Liver (tissue), 9 donors: ENCODE data around the gene NLRP5. TPM values are rescaled to one million over a fixed set of nuclear protein-coding genes. Genes with fewer than 3 reads are reported as not detected.
"Not testable (repeated sequence)": the region's sequence is repeated elsewhere in the genome, so short reads cannot be mapped to it uniquely, and the experiment has no call there.

ENCODE experiments used
- DNase-seq: peaks from one replicate; pipeline ENCODE4 v3.0.0-alpha.2; 2017; ENCODE audit warnings: low spot score
- H3K27ac ChIP-seq, 2 donors: one replicate each; pipeline ENCODE4 v1.7.0; 2013; ENCODE audit warnings: inconsistent platforms in 2 of 2, low read length in 2 of 2, control low read depth in 1 of 2, low read depth in 1 of 2, mild to moderate bottlenecking in 1 of 2
- H3K27me3 ChIP-seq, 4 donors: one replicate each; pipeline versions ENCODE4 v1.6.1 to v1.7.0; 2013; ENCODE audit warnings: low read length in 3 of 4, inconsistent platforms in 1 of 4, mild to moderate bottlenecking in 1 of 4, moderate library complexity in 1 of 4; ENCODE audit not compliant: control insufficient read depth in 4 of 4, insufficient read depth in 4 of 4
- H3K36me3 ChIP-seq, 4 donors: one replicate each; pipeline versions ENCODE4 v1.6.1 to v1.7.0; 2013; ENCODE audit warnings: low read length in 3 of 4, mild to moderate bottlenecking in 3 of 4, low read depth in 1 of 4, moderate library complexity in 1 of 4; ENCODE audit not compliant: control insufficient read depth in 4 of 4, insufficient read depth in 3 of 4
- H3K4me1 ChIP-seq, 4 donors: one replicate each; pipeline versions ENCODE4 v1.6.1 to v1.7.0; 2013; ENCODE audit warnings: low read length in 3 of 4, mild to moderate bottlenecking in 3 of 4, moderate library complexity in 1 of 4; ENCODE audit not compliant: control insufficient read depth in 4 of 4, insufficient read depth in 4 of 4
- H3K4me3 ChIP-seq, 3 donors: one replicate each; pipeline versions ENCODE4 v1.6.1 to v1.7.0; 2013; ENCODE audit warnings: low read length in 3 of 3, control low read depth in 1 of 3, low read depth in 1 of 3, mild to moderate bottlenecking in 1 of 3
- H3K9ac ChIP-seq, 2 donors: one replicate each; pipeline ENCODE4 v1.7.0; 2013; ENCODE audit warnings: low read length in 2 of 2, mild to moderate bottlenecking in 2 of 2, moderate library complexity in 2 of 2, control low read depth in 1 of 2, low read depth in 1 of 2
- H3K9me3 ChIP-seq, 4 donors: one replicate each; pipeline versions ENCODE4 v1.6.1 to v1.7.0; 2013; ENCODE audit warnings: low read length in 3 of 4; ENCODE audit not compliant: control insufficient read depth in 4 of 4
- EGR1 ChIP-seq, 2 donors: IDR thresholded peaks; 2 replicates each; pipeline ENCODE4 v1.6.1; 2016 to 2018; ENCODE audit warnings: antibody characterized with exemption in 2 of 2, low read depth in 2 of 2
- FOXA1 ChIP-seq: IDR thresholded peaks from 2 replicates; pipeline ENCODE4 v1.6.1; 2016; ENCODE audit warnings: antibody characterized with exemption
- FOXA2 ChIP-seq: IDR thresholded peaks from 2 replicates; pipeline ENCODE4 v1.6.1; 2016; ENCODE audit warnings: antibody characterized with exemption
- GABPA ChIP-seq, 2 donors: IDR thresholded peaks in 1 of 2; conservative IDR thresholded peaks in 1 of 2; 2 replicates each; pipeline ENCODE4 v1.6.1; 2016; ENCODE audit warnings: antibody characterized with exemption in 2 of 2, mild to moderate bottlenecking in 1 of 2, moderate library complexity in 1 of 2
- HNF4A ChIP-seq, 2 donors: conservative IDR thresholded peaks; 2 replicates each; pipeline ENCODE4 v1.6.1; 2016; ENCODE audit warnings: antibody characterized with exemption in 2 of 2, mild to moderate bottlenecking in 2 of 2
- HNF4G ChIP-seq: IDR thresholded peaks from 2 replicates; pipeline ENCODE4 v1.6.1; 2016; ENCODE audit warnings: antibody characterized with exemption
- JUND ChIP-seq, 2 donors: IDR thresholded peaks; 2 replicates each; pipeline ENCODE4 v1.6.1; 2016; ENCODE audit warnings: antibody characterized with exemption in 2 of 2
- NR2F2 ChIP-seq: IDR thresholded peaks from 2 replicates; pipeline ENCODE4 v1.6.1; 2016; ENCODE audit warnings: antibody characterized with exemption
- RAD21 ChIP-seq, 2 donors: IDR thresholded peaks; 2 replicates each; pipeline ENCODE4 v1.6.1; 2016; ENCODE audit warnings: antibody characterized with exemption in 2 of 2, mild to moderate bottlenecking in 2 of 2
- RXRA ChIP-seq, 2 donors: IDR thresholded peaks; 2 replicates each; pipeline ENCODE4 v1.6.1; 2017 to 2018; ENCODE audit warnings: antibody characterized with exemption in 2 of 2, mild to moderate bottlenecking in 1 of 2
- SP1 ChIP-seq: IDR thresholded peaks from 2 replicates; pipeline ENCODE4 v1.6.1; 2018; ENCODE audit warnings: antibody characterized with exemption, mild to moderate bottlenecking
- TAF1 ChIP-seq: conservative IDR thresholded peaks from 2 replicates; pipeline ENCODE4 v1.6.1; 2016; ENCODE audit warnings: antibody characterized with exemption, mild to moderate bottlenecking
- YY1 ChIP-seq: IDR thresholded peaks from 2 replicates; pipeline ENCODE4 v1.6.1; 2016; ENCODE audit warnings: antibody characterized with exemption, mild to moderate bottlenecking
- WGBS: extraction: QIAGEN DNeasy Blood & Tissue Kit; methylation state at CpG from one replicate; pipeline ENCODE4 v1.1.7; 2013; 5-methylcytosine and 5-hydroxymethylcytosine counted together
- polyA plus RNA-seq, 2 donors: library from polyadenylated mRNA; stranded (reverse) in 1 of 2; unstranded in 1 of 2; fragments of 200-250 nt in 1 of 2; fragments of >200 nt in 1 of 2; fragmentation: Nextera tagmentation in 1 of 2; extraction: Ambion mirVana in 1 of 2; gene quantifications; one replicate each; pipeline versions ENCODE4 v1.2.1 to v1.2.3, GENCODE V29; 2013 to 2015
- total RNA-seq, 2 donors: library from RNA; depleted of rRNA; stranded (reverse); fragments of >200 nt; gene quantifications; one replicate each; pipeline ENCODE4 v1.2.3, GENCODE V29; 2014
- TF ChIP-seq, protein P1 (sequence below): fragments of 150-350 bp; IDR thresholded peaks from 2 replicates; pipeline ENCODE4 v1.5.1; 2017; ENCODE audit warnings: improper control_type of control experiment, low read depth, low read length; ENCODE audit not compliant: missing input control
- TF ChIP-seq, protein P2 (sequence below): IDR thresholded peaks from 2 replicates; pipeline ENCODE4 v1.6.1; 2016; ENCODE audit warnings: antibody characterized with exemption, mild to moderate bottlenecking
- TF ChIP-seq, protein P3 (sequence below): IDR thresholded peaks from 2 replicates; pipeline ENCODE4 v1.6.1; 2016; ENCODE audit warnings: antibody characterized with exemption
- TF ChIP-seq, protein P4 (sequence below): IDR thresholded peaks from 2 replicates; pipeline ENCODE4 v1.6.1; 2016; ENCODE audit warnings: antibody characterized with exemption
- TF ChIP-seq, protein P5 (sequence below): IDR thresholded peaks from 2 replicates; pipeline ENCODE4 v1.6.1; 2016; ENCODE audit warnings: antibody characterized with exemption
- donor health status: healthy.
- donor health status: healthy.
- donor health status: healthy.
- donor health status: healthy.
- donor health status: healthy.

The NLRP5 gene
- total and polyA plus RNA-seq, 4 donors: not detected

DNA sequence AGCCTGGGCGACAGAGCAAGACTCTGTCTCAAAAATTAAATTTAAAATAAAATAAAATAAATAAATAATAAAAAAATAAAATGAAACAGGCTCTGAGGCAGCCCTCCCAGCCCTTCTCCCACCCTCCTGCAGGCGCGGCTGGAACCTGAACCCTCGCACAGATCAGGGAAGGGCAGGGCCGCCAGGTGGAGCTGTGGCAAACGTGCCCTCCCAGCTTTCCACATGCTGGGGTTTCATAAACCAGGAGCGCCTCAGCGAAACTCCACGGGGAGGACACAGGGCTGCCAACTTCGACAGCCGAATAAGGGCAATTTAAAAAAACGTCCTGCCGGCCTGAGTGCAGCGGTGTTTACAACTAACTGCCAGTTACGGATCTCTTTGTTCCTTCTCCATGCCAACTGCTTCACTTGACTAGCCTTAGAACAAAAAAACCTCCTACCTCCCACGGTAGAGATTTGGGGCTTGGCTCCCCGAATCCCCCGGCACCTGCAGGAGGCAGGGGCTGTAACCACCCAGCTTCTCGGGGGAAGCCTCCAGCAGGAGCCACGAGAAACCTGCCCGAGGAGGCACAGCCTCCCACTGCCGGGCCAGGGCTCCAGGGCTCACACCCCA lies 118.6 kb downstream of the NLRP5 start:
- peaks cover 19 to 54% (median 45%) of the 10 kb centered on the region in 4 donors for H3K4me1 ChIP-seq
- TF ChIP-seq YY1 (no peak), HNF4G (no peak), SP1 (peak; percentile 35), GABPA (IDR thresholded peaks at IDR 0.05 in 1 of 2, conservative IDR thresholded peaks at IDR 0.05 in 1 of 2) (peak in 1 of 2 donors; percentile 61), FOXA1 (no peak), RAD21 (IDR thresholded peaks at IDR 0.05) (peak; percentile 83 to 89), NR2F2 (peak; percentile 19), RXRA (IDR thresholded peaks at IDR 0.05) (peak; percentile 70 to 74), EGR1 (IDR thresholded peaks at IDR 0.05; ENCODE audit: low read depth in 2 of 2) (no peak), FOXA2 (peak; percentile 31), HNF4A (conservative IDR thresholded peaks at IDR 0.05) (peak; percentile 49 to 61), TAF1 (no peak), JUND (IDR thresholded peaks at IDR 0.05) (no peak)
- TF ChIP-seq, protein P1, sequence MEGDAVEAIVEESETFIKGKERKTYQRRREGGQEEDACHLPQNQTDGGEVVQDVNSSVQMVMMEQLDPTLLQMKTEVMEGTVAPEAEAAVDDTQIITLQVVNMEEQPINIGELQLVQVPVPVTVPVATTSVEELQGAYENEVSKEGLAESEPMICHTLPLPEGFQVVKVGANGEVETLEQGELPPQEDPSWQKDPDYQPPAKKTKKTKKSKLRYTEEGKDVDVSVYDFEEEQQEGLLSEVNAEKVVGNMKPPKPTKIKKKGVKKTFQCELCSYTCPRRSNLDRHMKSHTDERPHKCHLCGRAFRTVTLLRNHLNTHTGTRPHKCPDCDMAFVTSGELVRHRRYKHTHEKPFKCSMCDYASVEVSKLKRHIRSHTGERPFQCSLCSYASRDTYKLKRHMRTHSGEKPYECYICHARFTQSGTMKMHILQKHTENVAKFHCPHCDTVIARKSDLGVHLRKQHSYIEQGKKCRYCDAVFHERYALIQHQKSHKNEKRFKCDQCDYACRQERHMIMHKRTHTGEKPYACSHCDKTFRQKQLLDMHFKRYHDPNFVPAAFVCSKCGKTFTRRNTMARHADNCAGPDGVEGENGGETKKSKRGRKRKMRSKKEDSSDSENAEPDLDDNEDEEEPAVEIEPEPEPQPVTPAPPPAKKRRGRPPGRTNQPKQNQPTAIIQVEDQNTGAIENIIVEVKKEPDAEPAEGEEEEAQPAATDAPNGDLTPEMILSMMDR: peak; percentile 76
- TF ChIP-seq, protein P2, sequence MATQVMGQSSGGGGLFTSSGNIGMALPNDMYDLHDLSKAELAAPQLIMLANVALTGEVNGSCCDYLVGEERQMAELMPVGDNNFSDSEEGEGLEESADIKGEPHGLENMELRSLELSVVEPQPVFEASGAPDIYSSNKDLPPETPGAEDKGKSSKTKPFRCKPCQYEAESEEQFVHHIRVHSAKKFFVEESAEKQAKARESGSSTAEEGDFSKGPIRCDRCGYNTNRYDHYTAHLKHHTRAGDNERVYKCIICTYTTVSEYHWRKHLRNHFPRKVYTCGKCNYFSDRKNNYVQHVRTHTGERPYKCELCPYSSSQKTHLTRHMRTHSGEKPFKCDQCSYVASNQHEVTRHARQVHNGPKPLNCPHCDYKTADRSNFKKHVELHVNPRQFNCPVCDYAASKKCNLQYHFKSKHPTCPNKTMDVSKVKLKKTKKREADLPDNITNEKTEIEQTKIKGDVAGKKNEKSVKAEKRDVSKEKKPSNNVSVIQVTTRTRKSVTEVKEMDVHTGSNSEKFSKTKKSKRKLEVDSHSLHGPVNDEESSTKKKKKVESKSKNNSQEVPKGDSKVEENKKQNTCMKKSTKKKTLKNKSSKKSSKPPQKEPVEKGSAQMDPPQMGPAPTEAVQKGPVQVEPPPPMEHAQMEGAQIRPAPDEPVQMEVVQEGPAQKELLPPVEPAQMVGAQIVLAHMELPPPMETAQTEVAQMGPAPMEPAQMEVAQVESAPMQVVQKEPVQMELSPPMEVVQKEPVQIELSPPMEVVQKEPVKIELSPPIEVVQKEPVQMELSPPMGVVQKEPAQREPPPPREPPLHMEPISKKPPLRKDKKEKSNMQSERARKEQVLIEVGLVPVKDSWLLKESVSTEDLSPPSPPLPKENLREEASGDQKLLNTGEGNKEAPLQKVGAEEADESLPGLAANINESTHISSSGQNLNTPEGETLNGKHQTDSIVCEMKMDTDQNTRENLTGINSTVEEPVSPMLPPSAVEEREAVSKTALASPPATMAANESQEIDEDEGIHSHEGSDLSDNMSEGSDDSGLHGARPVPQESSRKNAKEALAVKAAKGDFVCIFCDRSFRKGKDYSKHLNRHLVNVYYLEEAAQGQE: peak; percentile 47
- TF ChIP-seq, protein P3, sequence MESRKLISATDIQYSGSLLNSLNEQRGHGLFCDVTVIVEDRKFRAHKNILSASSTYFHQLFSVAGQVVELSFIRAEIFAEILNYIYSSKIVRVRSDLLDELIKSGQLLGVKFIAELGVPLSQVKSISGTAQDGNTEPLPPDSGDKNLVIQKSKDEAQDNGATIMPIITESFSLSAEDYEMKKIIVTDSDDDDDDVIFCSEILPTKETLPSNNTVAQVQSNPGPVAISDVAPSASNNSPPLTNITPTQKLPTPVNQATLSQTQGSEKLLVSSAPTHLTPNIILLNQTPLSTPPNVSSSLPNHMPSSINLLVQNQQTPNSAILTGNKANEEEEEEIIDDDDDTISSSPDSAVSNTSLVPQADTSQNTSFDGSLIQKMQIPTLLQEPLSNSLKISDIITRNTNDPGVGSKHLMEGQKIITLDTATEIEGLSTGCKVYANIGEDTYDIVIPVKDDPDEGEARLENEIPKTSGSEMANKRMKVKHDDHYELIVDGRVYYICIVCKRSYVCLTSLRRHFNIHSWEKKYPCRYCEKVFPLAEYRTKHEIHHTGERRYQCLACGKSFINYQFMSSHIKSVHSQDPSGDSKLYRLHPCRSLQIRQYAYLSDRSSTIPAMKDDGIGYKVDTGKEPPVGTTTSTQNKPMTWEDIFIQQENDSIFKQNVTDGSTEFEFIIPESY: no peak
- TF ChIP-seq, protein P4, sequence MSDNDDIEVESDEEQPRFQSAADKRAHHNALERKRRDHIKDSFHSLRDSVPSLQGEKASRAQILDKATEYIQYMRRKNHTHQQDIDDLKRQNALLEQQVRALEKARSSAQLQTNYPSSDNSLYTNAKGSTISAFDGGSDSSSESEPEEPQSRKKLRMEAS: no peak
- TF ChIP-seq, protein P5, sequence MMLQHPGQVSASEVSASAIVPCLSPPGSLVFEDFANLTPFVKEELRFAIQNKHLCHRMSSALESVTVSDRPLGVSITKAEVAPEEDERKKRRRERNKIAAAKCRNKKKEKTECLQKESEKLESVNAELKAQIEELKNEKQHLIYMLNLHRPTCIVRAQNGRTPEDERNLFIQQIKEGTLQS: no peak
- H3K9me3 ChIP-seq: no peaks in the 10 kb centered on the region
- peak overlapping the region; percentile 43 to 76 for H3K27ac ChIP-seq
- H3K36me3 ChIP-seq: peaks cover 3 to 23% (median 11%) of the 10 kb centered on the region in 4 donors
- 18% methylated on average over 22 of the region's 22 CpGs for WGBS
- H3K9ac ChIP-seq: peak overlapping the region in 1 of 2 donors; percentile 19
- peak; percentile 79 for DNase-seq
- no peaks in the 10 kb centered on the region for H3K27me3 ChIP-seq
- H3K4me3 ChIP-seq: no peak overlapping the region

DNA sequence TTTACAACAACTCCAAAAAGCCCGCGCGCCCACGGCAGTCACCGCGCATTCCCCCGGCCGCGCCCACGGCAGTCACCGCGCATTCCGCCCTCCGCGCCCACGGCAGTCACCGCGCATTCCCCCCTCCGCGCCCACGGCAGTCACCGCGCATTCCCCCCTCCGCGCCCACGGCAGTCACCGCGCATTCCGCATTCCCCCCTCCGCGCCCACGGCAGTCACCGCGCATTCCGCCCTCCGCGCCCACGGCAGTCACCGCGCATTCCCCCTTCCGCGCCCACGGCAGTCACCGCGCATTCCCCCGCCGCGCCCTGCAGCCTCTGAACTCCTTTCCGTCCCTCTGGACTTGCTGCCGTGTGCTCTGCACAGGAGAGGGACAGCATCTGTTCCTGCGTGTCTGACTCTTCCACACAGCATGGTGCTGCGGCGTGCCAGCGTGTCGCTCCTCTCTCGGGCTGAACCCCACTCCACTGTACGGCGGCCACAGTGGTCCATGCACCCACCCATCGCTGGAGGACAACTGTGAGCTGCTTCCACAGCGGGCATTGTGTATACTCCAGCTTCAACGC lies 119.3 kb downstream of the NLRP5 start:
- 87% methylated on average over 61 of the region's 61 CpGs for WGBS
- H3K9ac ChIP-seq: not testable (repeated sequence)
- peaks cover 25 to 62% (median 52%) of the 10 kb centered on the region in 4 donors for H3K4me1 ChIP-seq

More for the DNA sequence above, 119.3 kb downstream of the NLRP5 start:
- Histone ChIP-seq H3K36me3 (peaks cover 3 to 16% (median 10%) of the 10 kb centered on the region in 4 donors), H3K27ac (peak overlapping the region; percentile 43 to 76)
- H3K27me3 ChIP-seq, DNase-seq, H3K4me3 ChIP-seq, H3K9me3 ChIP-seq: not testable (repeated sequence)
